CD4-positive, alpha-beta T cell treated with Interferon alpha-2 for 1 hour (primary cell): ENCODE data around the gene RAB29.
"Not testable (repeated sequence)": the region's sequence is repeated elsewhere in the genome, so short reads cannot be mapped to it uniquely, and the experiment has no call there.

Source experiments
- DNase-seq, 2 donors: peaks; one replicate each; pipeline ENCODE4 v3.0.0-alpha.2; 2020 to 2022

Gene RAB29

GRCh38 chr1:205763980-205764379, 11.3 kb downstream of the RAB29 start:
- no peak for DNase-seq

- DNase-seq = no peak
Measured at GRCh38 chr1:205760606-205761005, 14.7 kb downstream of the RAB29 start.

GRCh38 chr1:205756552-205756951, 18.7 kb downstream of the RAB29 start:
- DNase-seq = no peak

DNA sequence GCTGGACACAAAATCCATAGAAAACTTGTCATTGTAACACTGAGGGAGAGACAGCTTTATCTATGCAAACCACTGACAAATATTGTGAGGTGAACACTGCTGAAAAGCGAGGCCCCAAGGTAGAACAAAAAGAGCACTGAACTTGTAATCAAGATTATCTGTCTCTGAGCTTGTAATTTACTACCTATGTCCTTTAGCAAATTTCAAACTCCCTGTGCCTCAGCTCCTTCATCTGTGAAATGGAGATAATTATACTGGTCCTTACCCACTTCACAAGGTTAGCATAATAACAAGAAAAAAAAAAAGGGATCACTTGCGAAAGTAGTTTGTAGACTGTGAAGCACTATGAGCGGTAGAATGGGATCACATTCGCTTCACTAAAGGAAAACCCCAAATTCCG, 20.4 kb downstream of the RAB29 start:
- DNase-seq = no peak

GRCh38 chr1:205751036-205751651, 24.1 kb downstream of the RAB29 start:
- no peak for DNase-seq

DNA sequence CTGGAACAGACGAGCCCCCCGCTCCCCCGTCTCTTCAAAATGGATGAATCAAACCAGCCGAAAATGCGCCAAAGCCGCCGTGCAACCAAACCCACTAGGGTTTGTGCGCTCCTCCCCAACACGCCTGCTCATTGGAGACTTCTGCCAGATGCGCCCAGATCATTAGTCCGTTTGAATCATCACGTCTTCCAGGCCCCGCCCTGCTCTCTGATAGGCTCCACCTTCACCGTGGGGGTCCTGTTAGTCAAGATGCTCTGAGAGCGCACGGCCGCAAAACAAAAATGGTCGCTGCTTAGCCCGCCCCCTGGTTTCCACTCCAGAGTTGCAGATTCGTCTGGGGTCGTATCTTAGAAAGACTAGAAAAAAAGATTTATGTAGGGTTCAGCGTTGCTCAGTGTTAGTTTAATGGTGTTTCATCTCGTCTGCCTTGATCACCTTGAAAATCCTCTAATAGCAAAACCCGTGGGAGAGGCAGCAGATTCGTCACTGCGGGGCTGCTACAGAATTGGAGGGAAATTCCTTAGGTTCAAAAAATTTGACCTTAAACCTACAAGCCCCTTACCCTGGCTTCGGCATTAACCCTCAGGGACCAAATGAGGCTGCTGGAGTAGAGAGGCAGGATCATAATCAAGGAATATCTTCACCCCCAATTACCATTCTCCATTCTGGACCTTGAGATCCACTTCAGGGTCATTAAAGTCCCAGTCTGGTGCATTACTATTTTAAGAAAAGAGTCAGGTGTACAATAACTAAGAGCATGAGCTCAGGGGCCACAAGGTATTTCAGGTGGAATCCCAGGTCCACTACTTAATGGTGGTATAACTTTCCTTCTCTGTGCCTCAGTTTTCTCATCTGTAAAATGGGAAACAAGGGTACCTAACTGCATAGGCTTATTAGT, 24.9 kb downstream of the RAB29 start, which contains the start of gene NUCKS1:
Gene NUCKS1, minus strand, starts transcription at position 45 of the 898 bp plus-strand sequence. CDS start 209 bp downstream, outside the sequence.
- peak; percentile 99 for DNase-seq

DNA sequence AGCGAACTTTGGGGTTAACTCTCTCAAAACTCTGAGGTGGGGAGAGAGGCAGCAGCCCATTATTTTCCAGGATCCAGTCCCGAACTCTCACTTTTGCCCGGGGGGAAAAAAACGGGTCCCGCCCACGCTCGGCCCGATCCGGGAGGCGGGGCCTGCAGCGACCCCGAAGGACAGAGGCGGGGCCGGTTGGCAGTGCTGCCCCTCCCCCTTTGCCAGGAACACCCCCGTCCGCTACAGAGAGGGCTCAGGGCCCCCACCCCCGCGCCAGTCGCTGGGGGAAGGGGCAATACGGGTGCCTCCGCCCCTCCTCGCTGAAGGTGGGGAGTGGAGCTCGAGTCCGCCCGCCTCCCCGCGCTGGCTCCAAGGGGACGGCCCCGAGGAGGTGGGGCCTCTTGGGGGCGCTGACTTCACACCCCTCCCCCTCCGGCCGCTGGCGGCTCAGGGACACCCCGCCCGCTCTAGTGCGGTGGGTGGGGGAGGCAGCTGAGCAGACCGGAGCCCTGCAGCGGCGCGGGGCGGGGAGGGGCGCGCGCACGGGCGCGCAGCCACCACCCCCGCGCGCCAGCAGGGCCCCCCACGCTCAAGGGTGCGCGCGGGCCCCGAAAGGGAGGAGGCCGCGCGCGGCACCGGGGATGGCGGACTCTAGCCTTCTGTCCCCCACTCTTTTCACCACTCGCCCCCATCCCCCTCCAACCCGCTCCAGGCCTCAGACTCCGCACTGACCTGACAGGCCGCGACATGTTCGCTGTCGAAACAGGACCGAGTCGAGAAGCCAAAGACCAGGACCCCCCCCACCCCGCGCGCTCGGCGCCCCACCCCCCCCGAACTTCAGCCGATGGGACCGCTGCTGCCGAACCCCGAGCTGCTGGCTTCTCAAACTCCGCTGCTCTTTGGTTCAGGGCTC, 25.8 kb downstream of the RAB29 start:
- peak; percentile 96 for DNase-seq

- peak; percentile 42 to 59 for DNase-seq
Measured at GRCh38 chr1:205748403-205749233, 26.7 kb downstream of the RAB29 start.

GRCh38 chr1:205746757-205747412, 28.4 kb downstream of the RAB29 start:
- no peak for DNase-seq

DNA sequence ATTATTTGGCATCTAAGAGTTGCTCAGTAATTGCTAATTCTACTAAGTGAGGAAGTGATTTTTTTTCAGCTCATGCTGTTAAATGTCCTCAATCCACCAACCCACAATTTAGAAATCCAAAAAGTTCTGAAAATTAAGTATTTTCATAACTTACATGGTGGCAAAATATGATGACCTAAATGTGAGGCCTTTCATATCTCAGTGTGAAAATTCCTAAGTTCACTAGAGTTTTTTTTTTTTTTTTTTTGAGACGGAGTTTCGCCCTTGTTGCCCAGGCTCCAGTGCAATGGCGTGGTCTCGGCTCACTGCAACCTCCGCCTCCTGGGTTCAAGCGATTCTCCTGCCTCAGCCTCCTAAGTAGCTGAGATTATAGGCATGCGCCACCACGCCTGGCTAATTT, 30.9 kb downstream of the RAB29 start:
- DNase-seq = no peak

- DNase-seq = no peak
Measured at GRCh38 chr1:205743977-205744376, 31.3 kb downstream of the RAB29 start.

DNA sequence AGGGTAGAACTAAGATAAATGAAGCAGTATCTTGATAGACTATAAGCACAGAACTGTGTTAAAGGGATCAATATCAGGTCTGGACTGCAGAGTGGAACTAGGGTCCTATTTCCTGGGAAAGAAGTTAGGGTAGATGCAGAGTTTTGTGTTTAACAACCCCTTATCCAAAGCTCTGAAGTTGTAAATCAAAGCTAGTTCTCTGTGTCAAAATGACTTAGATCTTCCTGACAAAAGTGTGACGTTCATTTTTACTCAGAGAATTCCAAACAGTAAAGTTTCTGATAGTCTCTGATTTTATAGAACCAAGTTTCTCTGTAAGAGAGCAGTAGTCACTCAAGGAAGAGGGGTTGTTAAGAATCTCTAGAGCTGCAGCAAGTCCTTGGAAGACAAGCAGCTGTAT, 33.6 kb downstream of the RAB29 start:
- DNase-seq = no peak

DNA sequence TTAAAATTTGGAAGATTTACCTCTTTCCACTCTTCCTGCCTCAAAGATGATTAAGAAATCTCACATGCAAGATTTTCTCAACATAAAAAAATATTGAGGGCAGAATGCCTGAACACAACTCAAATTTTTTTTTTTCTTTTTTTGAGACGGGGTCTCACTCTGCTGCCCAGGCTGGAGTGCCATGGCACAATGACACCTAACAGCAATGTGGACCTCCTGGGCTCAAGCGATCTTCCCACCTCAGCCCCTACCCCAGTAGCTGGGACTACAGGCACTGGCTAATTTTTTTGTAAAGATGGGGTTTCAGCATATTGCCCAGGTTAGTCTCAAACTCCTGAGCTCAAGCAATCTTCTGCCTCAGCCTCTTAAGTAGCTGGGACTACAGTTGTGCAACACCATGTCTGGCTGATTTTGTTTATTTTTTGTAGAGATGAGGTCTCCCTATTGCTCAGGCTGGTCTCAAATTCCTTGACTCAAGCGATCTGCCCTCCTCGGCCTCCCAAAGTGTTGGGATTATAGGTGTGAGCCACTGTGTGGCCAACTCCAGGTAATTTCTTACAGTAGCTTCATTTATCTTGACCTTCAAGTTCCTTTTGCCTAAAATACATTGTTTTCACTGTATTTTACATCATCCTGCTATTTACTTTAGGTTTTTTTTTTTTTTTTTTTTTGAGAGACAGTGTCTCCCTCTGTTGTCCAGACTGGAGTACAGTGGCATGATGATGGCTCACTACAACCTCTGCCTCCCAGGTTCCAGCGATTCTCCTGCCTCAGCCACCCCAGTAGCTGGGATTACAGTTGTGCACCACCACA, 35.7 kb downstream of the RAB29 start:
- no peak for DNase-seq

GRCh38 chr1:205735218-205735617, 40.1 kb downstream of the RAB29 start:
- no peak for DNase-seq

GRCh38 chr1:205733438-205734175, 41.7 kb downstream of the RAB29 start:
- DNase-seq = no peak

- no peak for DNase-seq
Measured at GRCh38 chr1:205729945-205730610, 45.2 kb downstream of the RAB29 start.

DNA sequence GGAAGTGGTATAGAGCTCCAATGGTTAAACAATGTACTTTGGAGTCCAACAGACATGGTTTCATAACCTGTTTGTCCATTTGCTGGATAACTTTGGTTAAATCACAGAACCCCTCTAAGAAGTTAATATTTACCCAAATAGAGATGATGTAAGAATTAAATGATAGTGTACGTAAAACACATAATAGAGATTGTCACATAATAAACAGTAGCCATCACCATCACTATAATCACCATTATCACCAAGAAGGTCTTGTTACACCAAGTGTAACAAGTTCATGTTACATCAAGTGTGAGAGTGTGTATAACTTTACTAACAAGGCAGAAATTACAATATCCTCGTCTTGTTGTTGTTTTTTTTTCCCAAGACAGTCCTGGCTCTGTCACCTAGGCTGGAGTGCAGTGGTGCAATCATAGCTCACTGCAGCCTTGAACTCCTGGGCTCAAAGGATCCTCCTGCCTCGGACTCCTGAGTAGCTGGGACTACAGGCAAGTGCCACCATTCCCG, 48.6 kb downstream of the RAB29 start:
- no peak for DNase-seq

GRCh38 chr1:205725514-205725913, 49.8 kb downstream of the RAB29 start:
- no peak for DNase-seq

DNA sequence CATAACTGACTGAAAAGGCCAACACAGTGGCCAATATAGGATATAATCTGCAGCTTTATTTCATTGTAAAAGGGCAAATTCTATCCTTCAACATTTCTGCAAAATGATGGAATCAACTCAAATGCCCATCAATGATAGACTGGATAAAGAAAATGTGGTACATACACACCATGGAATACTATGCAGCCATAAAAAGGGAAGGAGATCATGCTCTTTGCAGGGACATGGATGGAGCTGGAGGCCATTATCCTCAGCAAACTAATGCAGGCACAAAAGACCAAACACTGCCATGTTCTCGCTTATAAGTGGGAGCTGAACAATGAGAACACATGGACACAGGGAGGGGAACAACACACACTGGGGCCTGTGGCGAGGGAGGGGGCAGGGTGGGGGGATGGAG, 54.5 kb downstream of the RAB29 start:
- DNase-seq = not testable (repeated sequence)
